ENCODE results near the gene ZBTB20.

The ZBTB20 gene

DNA sequence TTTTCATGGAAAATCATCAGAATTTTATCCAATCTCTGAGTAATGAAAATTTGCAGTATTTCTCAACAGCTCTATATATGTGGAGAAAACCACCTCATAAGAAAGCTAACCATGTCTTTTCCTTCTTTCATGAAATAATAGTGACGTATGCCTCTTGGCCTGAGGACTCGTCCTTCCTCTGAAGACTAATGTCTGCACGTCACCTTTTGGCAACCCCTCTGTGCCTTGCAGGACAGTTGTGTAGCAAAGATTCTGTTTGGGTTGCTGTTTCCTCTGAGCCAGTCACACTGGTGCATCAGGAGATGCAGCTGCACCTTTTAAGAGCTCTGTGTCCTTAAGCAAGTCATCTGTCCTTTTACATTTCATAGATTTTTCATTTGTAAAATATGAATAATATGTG is 684.3 kb downstream of the ZBTB20 start:
- H3K27ac ChIP-seq (ENCODE audit: low read depth, low read length) = no peak overlapping the region
- H3K79me2 ChIP-seq (ENCODE audit: control insufficient read depth, low read length) = peaks cover 6% of the 10 kb centered on the region; the same call in 1 of the 2 replicates
- no peak overlapping the region for H3K4me3 ChIP-seq (ENCODE audit: low read length)
- TF ChIP-seq, protein P1, sequence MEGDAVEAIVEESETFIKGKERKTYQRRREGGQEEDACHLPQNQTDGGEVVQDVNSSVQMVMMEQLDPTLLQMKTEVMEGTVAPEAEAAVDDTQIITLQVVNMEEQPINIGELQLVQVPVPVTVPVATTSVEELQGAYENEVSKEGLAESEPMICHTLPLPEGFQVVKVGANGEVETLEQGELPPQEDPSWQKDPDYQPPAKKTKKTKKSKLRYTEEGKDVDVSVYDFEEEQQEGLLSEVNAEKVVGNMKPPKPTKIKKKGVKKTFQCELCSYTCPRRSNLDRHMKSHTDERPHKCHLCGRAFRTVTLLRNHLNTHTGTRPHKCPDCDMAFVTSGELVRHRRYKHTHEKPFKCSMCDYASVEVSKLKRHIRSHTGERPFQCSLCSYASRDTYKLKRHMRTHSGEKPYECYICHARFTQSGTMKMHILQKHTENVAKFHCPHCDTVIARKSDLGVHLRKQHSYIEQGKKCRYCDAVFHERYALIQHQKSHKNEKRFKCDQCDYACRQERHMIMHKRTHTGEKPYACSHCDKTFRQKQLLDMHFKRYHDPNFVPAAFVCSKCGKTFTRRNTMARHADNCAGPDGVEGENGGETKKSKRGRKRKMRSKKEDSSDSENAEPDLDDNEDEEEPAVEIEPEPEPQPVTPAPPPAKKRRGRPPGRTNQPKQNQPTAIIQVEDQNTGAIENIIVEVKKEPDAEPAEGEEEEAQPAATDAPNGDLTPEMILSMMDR (IDR thresholded peaks at IDR 0.05; ENCODE audit: low read depth, low read length, poor library complexity, severe bottlenecking) = no peak
- TF ChIP-seq EZH2phosphoT487 (IDR thresholded peaks at IDR 0.05; ENCODE audit: borderline replicate concordance, low read length) = no peak
- no peaks in the 10 kb centered on the region for H3K27me3 ChIP-seq (ENCODE audit: control insufficient read depth, low read length)
- peaks cover 7% of the 10 kb centered on the region; the same call in 1 of the 2 replicates for H3F3A ChIP-seq (ENCODE audit: control insufficient read depth, insufficient read depth)
- no peaks in the 10 kb centered on the region for H3K9me3 ChIP-seq (ENCODE audit: control insufficient read depth, insufficient read depth, low read length)
- H3K4me2 ChIP-seq (ENCODE audit: low read length) = peak overlapping the region; percentile 9
- no peaks in the 10 kb centered on the region for H3K9me2 ChIP-seq (replicated peaks; ENCODE audit: control insufficient read depth, low read length)
- H3K36me3 ChIP-seq (ENCODE audit: control insufficient read depth, low read length) = no peaks in the 10 kb centered on the region
- peaks cover 79% of the 10 kb centered on the region for H3K4me1 ChIP-seq (ENCODE audit: control insufficient read depth, low read length)
- H4K20me1 ChIP-seq (ENCODE audit: control insufficient read depth, insufficient read depth, low read depth, low read length) = no peaks in the 10 kb centered on the region

DNA sequence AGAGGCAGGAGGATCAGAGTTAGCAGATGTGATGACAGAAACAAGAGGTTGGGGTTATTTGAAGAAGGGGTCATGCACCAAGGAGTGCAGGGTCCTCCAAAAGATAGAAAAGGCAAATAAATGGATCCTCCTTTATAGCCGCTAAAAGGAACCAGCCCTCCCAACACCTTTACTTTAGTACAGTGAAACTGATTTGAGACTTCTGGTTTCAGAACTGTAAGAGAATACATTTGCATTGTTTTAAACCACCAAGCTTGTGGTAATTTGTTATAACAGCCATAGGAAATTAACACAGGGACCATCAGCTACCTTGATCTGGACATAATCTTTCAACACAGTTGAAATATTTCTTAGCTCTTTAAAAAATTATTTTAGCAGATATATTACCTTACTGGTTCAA is 686.6 kb downstream of the ZBTB20 start:
- Histone ChIP-seq H3K9me3 (ENCODE audit: control insufficient read depth, insufficient read depth, low read length) (no peaks in the 10 kb centered on the region), H3K4me2 (ENCODE audit: low read length) (peak overlapping the region; percentile 86), H3K79me2 (ENCODE audit: control insufficient read depth, low read length) (peaks cover 9% of the 10 kb centered on the region; the same call in 1 of the 2 replicates), H4K20me1 (ENCODE audit: control insufficient read depth, insufficient read depth, low read depth, low read length) (no peaks in the 10 kb centered on the region), H3K27ac (ENCODE audit: low read depth, low read length) (peak overlapping the region; percentile 93), H3K36me3 (ENCODE audit: control insufficient read depth, low read length) (no peaks in the 10 kb centered on the region; the same call in 1 of the 2 replicates), H3K4me3 (ENCODE audit: low read length) (peak overlapping the region; percentile 71), H3K27me3 (ENCODE audit: control insufficient read depth, low read length) (no peaks in the 10 kb centered on the region), H3K4me1 (ENCODE audit: control insufficient read depth, low read length) (peaks cover 94% of the 10 kb centered on the region), H3F3A (ENCODE audit: control insufficient read depth, insufficient read depth) (peaks cover 23% of the 10 kb centered on the region), H3K9me2 (replicated peaks; ENCODE audit: control insufficient read depth, low read length) (no peaks in the 10 kb centered on the region)
- no peak for TF ChIP-seq EZH2phosphoT487 (IDR thresholded peaks at IDR 0.05; ENCODE audit: borderline replicate concordance, low read length)
- TF ChIP-seq, protein P1 (IDR thresholded peaks at IDR 0.05; ENCODE audit: low read depth, low read length, poor library complexity, severe bottlenecking) = no peak

DNA sequence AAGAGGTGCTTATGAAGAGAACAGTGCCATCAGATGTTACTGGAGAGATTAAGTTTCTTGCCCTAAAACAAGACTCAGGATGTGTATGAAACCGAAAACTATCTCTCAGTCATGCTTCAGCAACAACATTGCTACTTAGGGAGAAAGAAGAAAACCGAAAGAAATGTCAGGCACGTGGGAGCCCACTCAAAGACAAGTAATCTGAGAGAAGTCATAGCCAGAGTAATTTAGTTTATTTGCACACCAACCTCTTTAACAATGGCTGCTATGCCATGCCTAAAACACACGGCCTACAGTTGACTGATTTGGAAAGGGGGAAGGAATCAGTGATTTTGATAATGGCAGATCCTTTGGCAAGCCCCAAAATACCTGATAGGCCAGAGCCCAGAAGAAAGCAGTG is 690.3 kb downstream of the ZBTB20 start:
- no peaks in the 10 kb centered on the region for H4K20me1 ChIP-seq (ENCODE audit: control insufficient read depth, insufficient read depth, low read depth, low read length)
- H3F3A ChIP-seq (ENCODE audit: control insufficient read depth, insufficient read depth) = peaks cover 54% of the 10 kb centered on the region
- peaks cover 90% of the 10 kb centered on the region for H3K4me1 ChIP-seq (ENCODE audit: control insufficient read depth, low read length)
- no peaks in the 10 kb centered on the region for H3K27me3 ChIP-seq (ENCODE audit: control insufficient read depth, low read length)
- no peaks in the 10 kb centered on the region for H3K9me3 ChIP-seq (ENCODE audit: control insufficient read depth, insufficient read depth, low read length)
- peak overlapping the region; percentile 86 for H3K4me2 ChIP-seq (ENCODE audit: low read length)
- TF ChIP-seq EZH2phosphoT487 (IDR thresholded peaks at IDR 0.05; ENCODE audit: borderline replicate concordance, low read length) = no peak
- TF ChIP-seq, protein P1 (IDR thresholded peaks at IDR 0.05; ENCODE audit: low read depth, low read length, poor library complexity, severe bottlenecking) = no peak
- no peaks in the 10 kb centered on the region for H3K9me2 ChIP-seq (replicated peaks; ENCODE audit: control insufficient read depth, low read length)
- peak overlapping the region; percentile 93 for H3K27ac ChIP-seq (ENCODE audit: low read depth, low read length)
- H3K4me3 ChIP-seq (ENCODE audit: low read length) = peak overlapping the region; percentile 71
- peaks cover 34% of the 10 kb centered on the region for H3K79me2 ChIP-seq (ENCODE audit: control insufficient read depth, low read length)
- no peaks in the 10 kb centered on the region; the same call in 1 of the 2 replicates for H3K36me3 ChIP-seq (ENCODE audit: control insufficient read depth, low read length)
